NCI-H2171 treated with DMSO at 0.1 percent for 48 hours (cell line): ENCODE measurements around the gene CBL.
"Not testable (repeated sequence)": the region's sequence is repeated elsewhere in the genome, so short reads cannot be mapped to it uniquely, and the experiment has no call there.

Experiments used
- DNase-seq: peaks from one replicate; lab custom pipeline; 2025; lab: John Stamatoyannopoulos, UW

Gene CBL

DNA sequence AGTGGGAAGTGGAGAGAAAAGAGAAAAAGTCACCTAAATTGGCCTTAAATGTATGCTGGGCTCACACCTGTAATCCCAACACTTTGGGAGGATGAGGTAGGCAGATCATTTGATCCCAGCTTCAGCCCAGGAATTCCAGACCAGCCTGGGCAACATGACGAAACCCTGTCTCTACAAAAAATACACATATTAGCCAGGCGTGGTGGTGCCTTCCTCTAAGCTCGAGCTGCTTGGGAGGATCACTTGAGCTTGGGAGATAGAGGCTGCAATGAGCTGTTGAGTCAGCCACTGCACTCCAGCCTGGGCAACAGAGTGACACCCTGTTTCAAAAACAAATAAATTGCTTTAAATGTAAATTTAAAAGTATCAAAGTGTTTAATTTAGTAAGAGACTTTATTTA lies 3.9 kb downstream of the CBL start:
- no peak for DNase-seq

DNA sequence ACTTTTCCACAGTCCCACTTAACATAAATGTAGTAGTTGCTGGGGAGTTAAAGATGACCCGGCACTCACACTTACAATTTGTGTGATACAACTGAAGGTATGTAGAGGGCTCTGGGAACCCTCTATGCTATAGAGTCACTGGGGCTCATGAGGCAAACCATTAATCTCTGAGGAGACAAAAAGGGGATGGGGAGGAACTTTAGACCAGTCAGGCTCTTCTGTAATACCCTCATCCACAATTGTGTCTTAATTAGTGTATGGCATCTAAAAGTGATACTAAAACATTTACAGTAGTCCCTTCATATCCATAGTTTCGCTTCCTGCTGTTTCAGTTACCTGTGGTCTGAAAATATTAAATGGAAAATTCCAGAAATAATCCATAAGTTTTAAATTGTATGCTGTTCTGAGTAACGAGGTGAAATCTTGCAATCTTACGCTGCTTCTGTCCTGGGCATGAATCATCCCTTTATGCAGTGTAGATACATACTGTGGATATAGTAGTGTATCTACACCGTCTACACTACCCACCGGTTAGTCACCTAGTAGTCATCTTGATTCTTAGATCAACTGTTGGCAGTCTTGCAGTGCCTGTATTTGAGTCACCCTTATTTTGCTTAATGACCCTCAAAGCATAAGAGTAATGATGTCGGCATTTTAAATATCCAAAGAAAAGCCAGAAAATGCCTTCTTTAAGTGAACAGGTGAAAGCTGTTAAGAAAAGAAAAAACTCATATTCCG lies 12.2 kb downstream of the CBL start:
- no peak for DNase-seq

DNA sequence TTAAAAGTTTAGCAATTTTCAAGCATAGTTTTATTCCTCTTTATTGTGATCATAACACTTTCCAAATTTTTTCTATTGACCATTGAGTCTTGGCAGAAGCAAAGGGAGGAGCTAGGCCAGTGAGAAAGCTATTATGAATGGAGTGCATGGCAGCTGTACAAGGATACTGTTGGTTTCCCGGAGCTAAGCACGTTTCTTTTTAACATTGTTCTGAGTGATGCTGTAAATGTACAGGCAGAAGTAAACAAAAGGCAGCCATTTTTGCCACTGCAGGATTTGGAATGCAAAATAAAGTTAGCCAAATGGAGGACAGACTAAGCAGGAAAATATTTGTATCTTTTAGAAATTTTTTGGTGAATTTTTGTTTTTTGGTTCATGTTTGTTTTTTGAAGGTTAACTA lies 16.2 kb downstream of the CBL start:
- DNase-seq, result peak; percentile 1

DNA sequence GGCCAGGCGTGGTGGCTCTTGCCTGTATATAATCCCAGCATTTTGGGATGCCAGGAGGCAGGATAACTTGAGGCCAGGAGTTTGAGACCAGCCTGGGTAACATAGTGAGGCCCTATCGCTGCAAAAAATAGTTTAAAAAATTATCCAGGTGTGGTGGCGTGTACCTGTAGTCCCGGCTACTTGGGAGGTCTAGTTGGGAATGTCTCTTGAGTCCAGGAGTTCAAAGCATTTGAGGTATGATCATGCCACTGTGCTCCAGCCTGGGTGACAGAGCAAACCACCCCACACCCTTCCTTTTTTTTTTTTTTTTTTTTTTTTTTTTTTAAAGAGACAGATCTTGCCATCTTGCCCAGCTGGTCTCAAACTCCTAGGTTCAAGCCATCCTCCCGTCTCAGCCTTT lies 16.8 kb downstream of the CBL start:
- no peak for DNase-seq

DNA sequence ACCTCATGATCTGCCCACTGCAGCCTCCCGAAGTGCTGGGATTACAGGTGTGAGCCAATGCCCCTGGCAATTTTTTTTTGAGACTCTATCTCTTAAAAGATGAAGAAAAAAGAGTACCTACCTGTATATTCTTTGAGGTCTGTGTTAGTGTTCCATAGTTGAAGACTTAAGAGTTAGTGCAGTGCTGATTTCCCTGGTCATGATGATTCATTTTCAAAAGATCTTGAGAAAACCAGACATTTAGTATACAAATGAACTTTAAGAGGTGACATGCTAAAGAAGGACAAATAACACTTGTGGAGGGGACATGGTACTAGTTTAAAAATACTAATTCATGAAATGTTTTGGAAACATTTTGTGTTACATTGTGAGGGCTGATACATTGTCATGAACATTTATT lies 17.7 kb downstream of the CBL start:
- DNase-seq, result no peak

DNA sequence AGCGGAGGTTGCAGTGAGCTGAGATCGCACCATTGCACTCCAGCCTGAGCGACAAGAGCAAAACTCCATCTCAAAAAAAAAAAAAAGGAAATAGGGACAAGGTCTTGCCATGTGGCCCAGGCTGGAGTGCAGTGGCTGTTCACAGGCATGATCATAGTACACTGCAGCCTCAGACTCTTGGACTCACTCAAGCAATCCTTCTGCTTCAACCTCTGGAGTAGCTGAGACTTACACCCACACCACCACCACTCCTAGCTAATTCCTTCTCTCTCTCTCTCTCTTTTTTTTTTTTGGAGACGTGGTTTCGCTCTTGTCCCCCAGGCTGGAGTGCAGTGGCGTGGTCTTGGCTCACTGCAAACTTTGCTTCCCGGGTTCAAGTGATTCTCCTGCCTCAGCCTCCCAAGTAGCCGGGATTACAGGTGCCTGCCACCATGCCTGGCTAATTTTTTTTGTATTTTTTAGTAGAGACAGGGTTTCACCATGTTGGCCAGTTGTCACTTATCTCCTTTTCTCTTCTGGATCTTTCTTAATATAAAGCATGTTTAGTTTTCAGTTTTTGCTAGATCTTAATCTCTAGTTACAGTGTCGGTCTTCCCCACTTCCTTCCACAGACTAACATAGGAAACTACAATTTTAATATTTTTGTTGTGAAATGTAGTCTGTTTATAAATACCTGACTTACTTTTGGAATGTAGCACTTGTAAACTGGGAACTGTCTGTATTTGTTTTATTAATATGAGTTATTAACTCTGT lies 22.6 kb downstream of the CBL start:
- DNase-seq, result not testable (repeated sequence)

- DNase-seq, result no peak
These were observed 23.1 kb downstream of the CBL start for GRCh38 chr11:119229288-119229672.

DNA sequence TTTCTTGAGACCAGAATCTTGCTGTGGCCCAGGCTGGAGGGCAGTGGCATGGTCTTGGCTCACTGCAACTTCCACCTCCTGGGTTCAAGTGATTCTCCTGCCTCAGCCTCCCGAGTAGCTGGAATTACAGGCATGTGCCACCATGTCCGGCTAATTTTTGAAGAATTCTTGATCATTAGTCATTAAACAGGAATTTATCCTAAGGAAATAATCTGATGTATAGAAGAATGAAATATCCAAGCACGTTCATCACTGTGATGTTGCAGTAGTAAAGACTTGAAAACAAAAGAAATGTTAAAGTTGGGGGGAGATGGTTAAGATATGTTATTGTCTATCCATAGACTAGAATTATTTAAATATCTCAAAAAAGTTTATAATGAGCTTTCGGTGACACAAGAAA lies 23.6 kb downstream of the CBL start:
- DNase-seq, result no peak

GRCh38 chr11:119236490-119236889 lies 30.4 kb downstream of the CBL start:
- DNase-seq, result no peak

- no peak for DNase-seq
These were observed 30.8 kb downstream of the CBL start for GRCh38 chr11:119236891-119237290.

- DNase-seq, result no peak
These were observed 31.4 kb downstream of the CBL start for GRCh38 chr11:119237515-119237914.

DNA sequence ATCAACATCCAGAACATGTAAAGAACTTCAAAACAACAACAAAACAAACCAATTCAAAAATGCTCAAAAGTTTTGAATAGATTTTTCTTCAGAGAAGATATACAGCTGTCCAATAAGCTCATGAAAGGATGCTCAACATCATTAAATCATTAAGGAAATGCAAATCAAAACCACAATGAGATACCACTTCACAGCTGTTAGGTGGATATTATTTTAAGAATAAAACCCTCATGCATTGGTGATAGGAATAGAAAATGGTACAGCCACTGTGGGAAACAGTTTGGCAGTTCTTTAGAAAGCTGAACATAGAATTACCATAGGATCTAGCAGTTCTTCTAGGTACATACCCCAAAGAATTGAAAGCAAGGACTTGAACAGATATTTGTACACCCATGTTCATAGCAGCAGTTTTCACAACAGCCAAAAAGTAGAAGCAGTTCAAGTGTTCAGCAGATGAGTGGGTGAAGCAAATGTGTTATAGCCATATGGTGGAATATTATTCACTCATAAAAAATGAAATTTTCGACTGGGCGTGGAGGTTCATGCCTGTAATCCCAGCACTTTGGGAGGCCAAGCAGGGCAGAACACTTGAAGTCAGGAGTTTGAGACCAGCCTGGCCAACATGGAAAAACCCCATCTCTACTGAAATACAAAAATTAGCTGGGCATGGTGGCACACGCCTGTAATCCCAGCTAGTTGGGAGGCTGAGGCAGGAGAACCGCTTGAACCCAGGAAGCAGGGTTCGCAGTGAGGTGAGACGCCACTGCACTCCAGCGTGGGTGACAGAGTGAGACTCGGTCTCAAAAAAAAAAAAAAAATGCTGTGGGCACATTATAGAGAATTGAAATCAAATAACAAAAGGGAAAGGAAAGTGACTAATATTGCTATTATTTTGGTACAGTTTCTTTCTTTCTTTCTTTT lies 42.9 kb downstream of the CBL start:
- no peak for DNase-seq

- DNase-seq, result no peak
These were observed 43.5 kb downstream of the CBL start for GRCh38 chr11:119249671-119250010.

DNA sequence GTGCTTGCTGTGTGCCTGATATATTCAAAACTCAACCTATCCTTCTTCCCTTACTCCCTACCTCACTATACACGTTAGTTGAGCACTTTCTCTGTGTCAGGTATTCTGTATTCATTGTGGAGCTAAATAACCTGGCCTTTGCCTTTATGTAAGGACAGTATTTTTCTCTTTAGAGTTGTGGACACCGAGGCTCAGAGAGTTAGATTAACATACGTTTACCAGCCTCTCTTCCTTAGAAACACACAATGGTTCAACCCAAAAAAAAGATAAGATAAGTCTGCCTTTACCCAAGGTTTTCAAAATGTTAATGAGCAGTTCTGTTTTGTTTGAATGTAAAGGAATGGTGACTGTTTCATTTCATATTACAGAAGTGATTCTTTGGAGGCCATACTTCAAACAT lies 45.0 kb downstream of the CBL start:
- DNase-seq, result no peak

DNA sequence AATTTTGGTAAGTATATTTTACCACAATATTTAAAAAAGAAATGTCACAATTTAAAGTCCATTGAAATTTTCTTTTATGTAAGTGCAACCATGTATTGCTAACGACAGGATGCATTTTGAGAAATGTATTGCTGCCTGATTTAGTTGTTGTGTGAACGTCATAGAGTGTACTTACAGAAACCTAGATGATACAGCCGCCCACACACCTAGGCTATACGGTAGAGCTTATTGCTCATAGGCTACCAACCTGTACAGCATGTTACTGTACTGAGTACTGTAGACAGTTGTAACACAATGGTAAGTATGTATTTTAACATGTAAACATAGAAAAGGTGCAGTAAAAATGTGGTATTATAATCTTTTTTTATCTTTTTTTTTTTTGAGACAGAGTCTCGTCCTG lies 48.1 kb downstream of the CBL start:
- no peak for DNase-seq

DNA sequence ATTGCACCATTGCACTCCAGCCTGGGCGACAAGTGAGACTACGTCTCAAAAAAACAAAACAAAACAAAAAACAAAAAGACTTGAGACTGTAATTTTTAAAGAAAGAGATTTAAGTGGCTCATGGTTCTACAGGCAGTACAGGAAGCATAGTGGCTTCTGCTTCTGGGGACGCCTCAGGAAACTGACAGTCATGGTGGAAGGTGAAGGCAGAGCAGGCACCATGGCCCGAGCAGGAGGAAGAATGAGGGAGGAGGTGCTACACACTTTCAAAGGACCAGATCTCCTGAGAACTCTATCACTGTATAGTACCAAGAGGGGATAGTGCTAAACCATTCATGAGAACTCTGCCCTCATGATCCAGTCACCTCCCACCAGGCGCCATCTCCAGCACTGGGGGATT lies 52.0 kb downstream of the CBL start:
- DNase-seq, result no peak

- no peak for DNase-seq
These were observed 52.8 kb downstream of the CBL start for GRCh38 chr11:119258983-119259382.

- no peak for DNase-seq
These were observed 56.7 kb downstream of the CBL start for GRCh38 chr11:119262668-119263351.

- DNase-seq, result no peak
These were observed 57.3 kb downstream of the CBL start for GRCh38 chr11:119263352-119263940.

DNA sequence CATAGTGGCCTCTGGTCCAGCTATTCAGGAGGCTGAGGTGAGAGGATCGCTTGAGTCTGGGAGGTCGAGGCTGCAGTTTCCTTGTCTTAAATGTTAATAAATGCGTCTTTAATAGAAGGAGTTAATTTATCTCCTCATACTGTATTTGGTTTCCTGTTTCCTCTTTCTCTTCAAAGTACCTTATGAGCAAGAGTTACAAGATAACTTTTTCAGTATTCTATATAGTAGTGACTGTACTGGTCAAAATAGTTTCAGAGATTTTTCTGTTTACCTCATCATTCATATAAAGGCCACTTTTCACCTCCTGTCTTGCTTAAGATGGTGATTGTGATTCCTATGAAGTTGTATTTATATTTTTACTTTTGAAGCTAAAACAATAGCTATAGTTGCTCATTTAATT lies 59.9 kb downstream of the CBL start:
- no peak for DNase-seq

GRCh38 chr11:119266517-119267255 lies 60.5 kb downstream of the CBL start:
- no peak for DNase-seq
